CD4-positive, alpha-beta T cell (primary cell): ENCODE results near the gene PRR20C. TPM values are rescaled to one million over a fixed set of nuclear protein-coding genes. Genes with fewer than 3 reads are reported as not detected.

ENCODE experiments used
- total RNA-seq, 174 experiments: library from RNA in 2 of 174; stranded (reverse) in 2 of 174; gene quantifications; one replicate each; pipeline ENCODE4 v1.2.3 and lab custom pipeline; 2021 to 2026

Gene PRR20C
- total RNA-seq, 2 experiments from 2014 or later = not detected

Other genes with a start within 250 kb of the PRR20C start
- gene PRR20A, start 13.1 kb upstream of the PRR20C start, total RNA-seq = not detected
- not detected for gene PRR20B, start 6.6 kb upstream of the PRR20C start, total RNA-seq
- gene PRR20D, start 6.6 kb downstream of the PRR20C start, total RNA-seq = not detected
- not detected for gene PRR20E, start 13.1 kb downstream of the PRR20C start, total RNA-seq